GM12865 (cell line): ENCODE results near the gene CELSR3.

Experiments used
- DNase-seq: peaks from one replicate; pipeline ENCODE4 v3.0.0; 2010; ENCODE audit warnings: low read depth
- H3K4me3 ChIP-seq: 2 replicates; pipeline ENCODE4 v1.5.1; 2011; ENCODE audit warnings: mild to moderate bottlenecking, low read depth, low read length, control low read depth
- TF ChIP-seq, protein P1 (sequence below): IDR thresholded peaks from 2 replicates; pipeline ENCODE4 v1.5.1; 2011; ENCODE audit warnings: low read length, control low read depth, low read depth, inconsistent platforms; ENCODE audit not compliant: insufficient read depth; ENCODE audit errors: missing control alignments

The CELSR3 gene

DNA sequence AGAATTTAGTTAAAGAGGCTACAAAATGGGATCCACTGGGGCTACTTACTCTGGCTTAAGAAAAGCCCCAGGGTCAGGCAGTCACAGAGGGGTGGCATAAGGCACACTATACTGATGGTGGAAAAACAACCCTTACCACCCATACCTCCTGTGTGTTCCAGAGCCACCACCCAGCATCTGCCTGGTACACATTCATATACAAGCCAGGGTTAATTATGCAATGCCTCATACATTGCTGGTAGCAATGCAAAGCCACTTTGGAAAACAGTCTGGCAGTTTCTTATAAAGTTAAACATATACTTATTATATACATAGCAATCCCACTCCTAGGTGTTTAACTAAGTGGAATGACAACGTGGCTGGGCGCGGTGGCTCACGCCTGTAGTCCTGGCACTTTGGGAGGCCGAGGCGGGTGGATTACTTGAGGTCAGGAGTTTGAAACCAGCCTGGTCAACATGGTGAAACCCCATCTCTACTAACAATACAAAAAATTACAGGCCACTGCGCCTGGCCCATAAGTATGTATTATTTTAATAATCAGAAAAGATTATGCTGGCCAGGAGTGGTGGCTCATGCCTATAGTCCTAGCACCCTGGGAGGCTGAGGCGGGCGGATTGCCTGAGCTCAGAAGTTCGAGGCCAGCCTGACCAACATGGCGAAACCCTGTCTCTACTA lies 38.2 kb upstream of the CELSR3 start:
- no peak for DNase-seq
- TF ChIP-seq, protein P1, sequence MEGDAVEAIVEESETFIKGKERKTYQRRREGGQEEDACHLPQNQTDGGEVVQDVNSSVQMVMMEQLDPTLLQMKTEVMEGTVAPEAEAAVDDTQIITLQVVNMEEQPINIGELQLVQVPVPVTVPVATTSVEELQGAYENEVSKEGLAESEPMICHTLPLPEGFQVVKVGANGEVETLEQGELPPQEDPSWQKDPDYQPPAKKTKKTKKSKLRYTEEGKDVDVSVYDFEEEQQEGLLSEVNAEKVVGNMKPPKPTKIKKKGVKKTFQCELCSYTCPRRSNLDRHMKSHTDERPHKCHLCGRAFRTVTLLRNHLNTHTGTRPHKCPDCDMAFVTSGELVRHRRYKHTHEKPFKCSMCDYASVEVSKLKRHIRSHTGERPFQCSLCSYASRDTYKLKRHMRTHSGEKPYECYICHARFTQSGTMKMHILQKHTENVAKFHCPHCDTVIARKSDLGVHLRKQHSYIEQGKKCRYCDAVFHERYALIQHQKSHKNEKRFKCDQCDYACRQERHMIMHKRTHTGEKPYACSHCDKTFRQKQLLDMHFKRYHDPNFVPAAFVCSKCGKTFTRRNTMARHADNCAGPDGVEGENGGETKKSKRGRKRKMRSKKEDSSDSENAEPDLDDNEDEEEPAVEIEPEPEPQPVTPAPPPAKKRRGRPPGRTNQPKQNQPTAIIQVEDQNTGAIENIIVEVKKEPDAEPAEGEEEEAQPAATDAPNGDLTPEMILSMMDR, result no peak
- no peak overlapping the region for H3K4me3 ChIP-seq

DNA sequence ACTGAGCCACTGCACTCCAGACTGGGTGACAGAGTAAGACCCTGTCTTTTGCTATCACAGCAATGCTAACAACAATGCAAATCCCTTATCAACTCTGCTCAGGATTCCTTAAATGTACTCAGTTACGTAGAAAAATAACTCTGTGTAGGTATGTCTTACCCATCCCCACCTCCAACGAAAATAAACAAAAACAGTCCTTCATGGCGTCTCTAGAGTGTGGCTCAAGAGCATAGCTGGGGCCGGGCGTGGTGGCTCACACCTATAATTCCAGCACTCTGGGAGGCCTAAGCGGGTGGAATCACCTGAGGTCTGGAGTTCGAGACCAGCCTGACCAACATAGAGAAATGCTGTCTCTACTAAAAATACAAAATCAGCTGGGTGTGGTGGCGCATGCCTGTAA lies 36.2 kb upstream of the CELSR3 start:
- no peak for DNase-seq
- H3K4me3 ChIP-seq, result no peak overlapping the region
- TF ChIP-seq, protein P1, result no peak

DNA sequence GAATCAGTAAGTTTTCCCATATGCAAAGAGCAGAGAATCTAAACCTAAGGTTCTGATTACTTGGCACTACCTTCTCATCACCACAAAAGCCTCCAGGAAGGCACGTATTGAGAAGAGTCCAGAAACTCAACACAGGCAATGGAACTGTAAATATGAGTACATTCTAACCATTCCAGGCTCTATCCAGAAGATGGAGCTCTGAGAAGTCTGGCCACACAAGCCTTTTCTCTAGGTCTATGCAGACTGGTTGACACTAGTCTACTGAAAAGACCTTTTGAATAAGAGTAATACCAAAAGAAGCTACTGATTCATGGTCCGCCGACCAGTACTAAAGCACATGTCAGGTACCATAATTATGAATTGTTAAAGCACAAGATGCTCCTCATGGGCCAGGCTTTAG lies 35.3 kb upstream of the CELSR3 start:
- TF ChIP-seq, protein P1, result no peak
- DNase-seq, result no peak
- H3K4me3 ChIP-seq, result no peak overlapping the region

DNA sequence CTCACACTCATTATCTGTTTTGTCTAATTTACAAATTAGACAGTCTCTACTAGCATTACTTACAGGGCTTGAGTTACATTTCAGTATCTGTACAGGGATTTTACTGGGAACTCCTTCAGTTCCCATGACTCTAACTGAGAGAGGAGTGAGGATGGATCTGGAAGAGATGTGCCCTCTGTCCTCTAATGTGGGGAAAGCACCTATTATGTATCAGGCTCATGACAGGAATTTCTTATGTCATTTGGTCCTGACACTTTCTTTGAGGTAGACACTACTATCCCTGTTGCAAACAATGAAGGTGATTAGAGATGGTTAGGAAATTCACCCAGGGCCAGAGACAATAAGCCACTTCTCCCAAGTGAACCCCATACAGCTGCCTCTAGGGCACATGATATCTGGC lies 33.9 kb upstream of the CELSR3 start:
- no peak for DNase-seq
- TF ChIP-seq, protein P1, result no peak

DNA sequence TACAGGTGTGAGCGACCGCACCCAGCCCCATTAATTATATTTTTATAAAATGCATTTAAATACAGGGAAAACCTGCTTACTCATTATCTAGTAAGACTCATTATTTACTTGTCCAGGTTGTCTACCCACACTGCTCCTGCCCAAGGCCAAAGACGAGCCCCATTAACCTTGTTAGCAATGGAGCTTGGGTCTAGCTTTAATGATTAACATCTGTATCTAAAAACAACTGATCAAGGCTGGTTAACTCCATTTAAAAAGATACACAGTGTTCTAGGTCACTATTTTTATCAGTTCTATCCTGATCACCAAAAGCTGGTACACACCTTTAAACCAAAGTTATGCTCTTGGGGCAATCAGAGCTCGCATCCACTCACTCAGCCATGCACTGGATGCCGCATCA lies 33.5 kb upstream of the CELSR3 start:
- no peak for DNase-seq
- H3K4me3 ChIP-seq, result no peak overlapping the region
- TF ChIP-seq, protein P1, result no peak

More for the DNA sequence above, 33.9 kb upstream of the CELSR3 start:
- no peak overlapping the region for H3K4me3 ChIP-seq

DNA sequence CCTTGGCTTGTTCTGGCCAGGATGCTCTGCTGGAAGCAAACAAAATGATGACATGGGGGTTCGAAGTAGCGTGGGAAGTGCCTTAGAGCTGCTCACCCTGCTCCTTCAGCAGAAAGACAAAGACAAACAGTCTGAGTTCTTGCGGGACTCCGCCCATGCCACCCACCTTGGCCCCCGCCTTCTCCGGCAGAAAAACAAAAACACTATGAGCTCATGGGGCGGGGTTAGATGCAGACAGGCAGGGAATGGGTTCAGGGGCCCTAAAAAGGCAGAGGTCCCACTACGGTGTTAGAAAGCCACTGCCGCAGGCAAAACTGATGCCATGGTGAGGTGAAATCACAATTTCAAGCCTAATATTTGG lies 32.7 kb upstream of the CELSR3 start:
- TF ChIP-seq, protein P1, result no peak
- H3K4me3 ChIP-seq, result no peak overlapping the region
- no peak for DNase-seq

DNA sequence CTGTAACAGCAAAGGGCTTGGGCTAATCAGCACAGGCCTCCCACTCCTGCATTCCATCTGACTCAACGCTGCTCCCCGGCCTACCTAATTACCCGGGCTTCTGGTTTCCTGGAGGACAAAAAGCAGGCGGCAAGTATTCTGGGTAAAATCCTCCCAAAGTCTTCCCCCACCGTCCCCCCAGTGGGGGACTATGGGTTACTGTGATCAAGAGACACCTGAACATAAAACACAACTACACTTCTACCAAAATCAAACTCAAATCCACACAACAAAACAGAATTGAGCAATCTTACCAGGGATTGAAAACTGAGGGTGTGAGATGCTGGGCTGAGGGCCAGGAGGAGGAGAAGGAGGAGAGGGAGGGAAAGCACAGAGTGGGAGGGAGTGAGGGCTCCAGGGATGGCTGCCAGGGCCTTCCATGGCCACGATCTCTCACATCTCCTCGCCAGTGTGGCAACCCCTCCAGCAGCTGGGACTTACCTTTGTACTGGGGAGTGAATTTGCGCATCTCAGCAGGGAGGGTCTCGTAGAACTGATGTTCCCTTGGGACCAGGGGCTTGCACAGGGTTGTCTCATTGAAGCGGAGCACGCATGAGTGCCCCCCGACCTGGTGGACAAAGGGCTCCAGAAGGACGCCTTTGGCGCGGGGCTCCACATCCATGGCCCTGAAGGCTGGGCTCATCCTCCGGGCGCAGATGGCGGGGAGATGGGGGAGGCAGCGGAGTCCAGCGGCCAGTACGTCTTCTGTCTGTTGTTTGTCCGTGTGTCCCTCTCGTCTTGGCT lies 32.1 kb upstream of the CELSR3 start:
- no peak for DNase-seq
- H3K4me3 ChIP-seq, result no peak overlapping the region
- TF ChIP-seq, protein P1, result no peak
